Subcutaneous abdominal adipose tissue (tissue), 5 donors: ENCODE results near the gene ASIP.
"Not testable (repeated sequence)": the region's sequence is repeated elsewhere in the genome, so short reads cannot be mapped to it uniquely, and the experiment has no call there.

ENCODE experiments used
- H3K27ac ChIP-seq: one replicate; pipeline ENCODE4 v1.7.0; 2013; ENCODE audit warnings: low read depth, mild to moderate bottlenecking, inconsistent platforms, low read length, moderate library complexity
- H3K27me3 ChIP-seq, 5 donors: one replicate each; pipeline ENCODE4 v1.7.0; 2013; ENCODE audit warnings: low read length in 5 of 5, inconsistent platforms in 1 of 5; ENCODE audit not compliant: control insufficient read depth in 5 of 5, insufficient read depth in 4 of 5
- H3K36me3 ChIP-seq, 5 donors: one replicate each; pipeline ENCODE4 v1.7.0; 2013; ENCODE audit warnings: low read length in 5 of 5; ENCODE audit not compliant: control insufficient read depth in 5 of 5, insufficient read depth in 5 of 5
- H3K4me1 ChIP-seq, 5 donors: one replicate each; pipeline ENCODE4 v1.7.0; 2013; ENCODE audit warnings: low read length in 5 of 5, mild to moderate bottlenecking in 3 of 5, moderate library complexity in 1 of 5; ENCODE audit not compliant: control insufficient read depth in 5 of 5, insufficient read depth in 5 of 5
- H3K4me3 ChIP-seq, 5 donors: one replicate each; pipeline ENCODE4 v1.7.0; 2013; ENCODE audit warnings: low read length in 5 of 5, low read depth in 1 of 5
- H3K9ac ChIP-seq, 5 donors: one replicate each; pipeline ENCODE4 v1.7.0; 2013; ENCODE audit warnings: low read length in 5 of 5, mild to moderate bottlenecking in 4 of 5, moderate library complexity in 3 of 5
- H3K9me3 ChIP-seq, 5 donors: one replicate each; pipeline ENCODE4 v1.7.0; 2013; ENCODE audit warnings: low read length in 5 of 5; ENCODE audit not compliant: control insufficient read depth in 5 of 5
- donor health status: healthy.
- donor health status: healthy.
- donor health status: healthy.
- donor health status: healthy.
- donor health status: healthy.

Gene ASIP

DNA sequence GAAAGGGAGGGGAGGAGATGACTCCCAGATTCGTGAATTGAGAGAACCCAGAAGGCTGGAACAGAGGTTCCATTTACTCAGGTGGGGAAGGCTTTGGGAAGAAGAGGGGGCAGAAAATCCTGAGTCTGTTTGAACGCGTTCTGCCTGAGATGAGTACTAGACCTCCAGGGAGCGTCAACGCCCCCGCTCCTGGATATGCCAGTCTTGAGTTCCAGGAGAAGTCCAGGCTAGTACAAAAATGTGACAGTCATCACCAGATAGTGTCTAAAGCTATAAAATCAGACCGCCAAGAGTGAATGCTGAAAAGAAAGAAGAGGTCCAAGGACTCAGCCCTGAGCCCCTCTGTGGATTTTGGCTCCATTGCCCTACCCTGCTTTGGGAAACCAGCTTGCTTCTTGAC is 53.3 kb downstream of the ASIP start:
- peaks cover 0 to 54% (median 39%) of the 10 kb centered on the region in 5 donors for H3K36me3 ChIP-seq
- no peak overlapping the region for H3K27ac ChIP-seq

DNA sequence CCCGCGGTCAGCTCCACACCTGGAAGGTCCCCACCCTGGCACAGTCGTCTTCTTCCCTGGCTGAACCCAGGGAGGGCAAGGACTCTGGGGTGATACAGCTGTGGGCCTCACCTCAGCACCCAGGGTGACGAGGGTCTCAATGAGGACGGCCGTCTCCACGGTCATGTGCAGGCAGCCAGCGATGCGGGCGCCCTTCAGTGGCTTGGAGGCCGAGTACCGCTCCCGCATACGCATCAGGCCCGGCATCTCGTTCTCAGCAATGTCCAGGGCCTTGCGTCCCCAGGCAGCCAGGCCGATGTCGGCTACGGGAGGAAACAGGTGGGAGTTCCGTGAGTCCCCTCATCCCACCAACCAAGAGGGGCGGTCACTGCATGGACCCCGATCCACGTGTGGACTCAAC is 54.1 kb downstream of the ASIP start:
- no peaks in the 10 kb centered on the region for H3K27me3 ChIP-seq
- no peaks in the 10 kb centered on the region for H3K9me3 ChIP-seq
- peaks cover 0 to 47% (median 32%) of the 10 kb centered on the region in 5 donors for H3K36me3 ChIP-seq

More for the DNA sequence above, 53.3 kb downstream of the ASIP start:
- Histone ChIP-seq H3K4me3 (no peak overlapping the region), H3K27me3 (no peaks in the 10 kb centered on the region), H3K9ac (no peak overlapping the region), H3K4me1 (peaks cover 0 to 7% (median 3%) of the 10 kb centered on the region in 5 donors), H3K9me3 (no peaks in the 10 kb centered on the region)

DNA sequence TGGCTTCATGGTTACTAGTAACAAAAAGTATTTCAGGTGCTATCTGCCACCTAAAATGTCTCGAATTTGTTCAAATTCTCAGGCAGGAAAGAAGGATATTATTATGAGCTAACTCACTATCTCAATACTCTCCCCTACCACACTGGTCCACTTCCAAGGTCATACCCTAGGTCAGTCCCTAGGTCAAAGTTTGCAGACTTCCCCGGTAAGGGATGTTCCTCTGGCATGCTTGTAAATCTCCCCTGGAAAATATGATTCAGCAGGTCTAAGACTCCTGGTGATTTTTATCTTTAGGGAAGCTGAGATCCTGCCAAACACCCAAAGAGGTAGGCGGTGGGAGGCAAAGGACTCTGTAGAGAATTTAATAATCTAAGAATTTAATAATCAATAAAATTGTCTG is 55.2 kb downstream of the ASIP start:
- Histone ChIP-seq H3K27ac (no peak overlapping the region), H3K4me1 (peaks cover 0 to 17% (median 9%) of the 10 kb centered on the region in 5 donors), H3K9ac (no peak overlapping the region), H3K9me3 (no peaks in the 10 kb centered on the region), H3K4me3 (no peak overlapping the region), H3K27me3 (no peaks in the 10 kb centered on the region), H3K36me3 (peaks cover 0 to 35% (median 21%) of the 10 kb centered on the region in 5 donors)

More for the DNA sequence above, 54.1 kb downstream of the ASIP start:
- no peak overlapping the region for H3K27ac ChIP-seq
- H3K4me3 ChIP-seq, result no peak overlapping the region
- no peak overlapping the region for H3K9ac ChIP-seq
- peaks cover 0 to 7% (median 3%) of the 10 kb centered on the region in 5 donors for H3K4me1 ChIP-seq

DNA sequence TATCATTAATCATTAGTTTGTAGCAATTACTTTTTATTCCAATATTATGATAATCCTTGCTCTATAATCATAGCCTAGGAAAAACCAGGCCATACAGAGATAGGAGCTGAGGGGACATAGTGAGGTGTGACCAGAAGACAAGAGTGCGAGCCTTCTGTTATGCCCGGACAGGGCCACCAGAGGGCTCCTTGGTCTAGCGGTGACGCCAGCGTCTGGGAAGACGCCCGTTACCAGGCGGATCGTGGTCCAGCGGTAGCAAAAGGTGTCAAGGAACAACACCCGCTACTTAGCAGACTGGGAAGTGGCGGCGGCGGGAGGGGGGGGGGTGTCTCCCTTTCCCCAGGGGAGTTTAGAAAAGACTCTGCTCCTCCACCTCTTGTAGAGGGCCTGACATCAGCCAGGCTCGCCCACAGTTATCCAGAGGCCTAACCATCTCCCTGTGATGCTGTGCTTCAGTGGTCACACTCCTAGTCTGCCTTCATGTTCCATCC is 57.1 kb downstream of the ASIP start:
- H3K4me1 ChIP-seq, result peaks cover 5 to 30% (median 19%) of the 10 kb centered on the region in 5 donors
- not testable (repeated sequence) for H3K9me3 ChIP-seq

DNA sequence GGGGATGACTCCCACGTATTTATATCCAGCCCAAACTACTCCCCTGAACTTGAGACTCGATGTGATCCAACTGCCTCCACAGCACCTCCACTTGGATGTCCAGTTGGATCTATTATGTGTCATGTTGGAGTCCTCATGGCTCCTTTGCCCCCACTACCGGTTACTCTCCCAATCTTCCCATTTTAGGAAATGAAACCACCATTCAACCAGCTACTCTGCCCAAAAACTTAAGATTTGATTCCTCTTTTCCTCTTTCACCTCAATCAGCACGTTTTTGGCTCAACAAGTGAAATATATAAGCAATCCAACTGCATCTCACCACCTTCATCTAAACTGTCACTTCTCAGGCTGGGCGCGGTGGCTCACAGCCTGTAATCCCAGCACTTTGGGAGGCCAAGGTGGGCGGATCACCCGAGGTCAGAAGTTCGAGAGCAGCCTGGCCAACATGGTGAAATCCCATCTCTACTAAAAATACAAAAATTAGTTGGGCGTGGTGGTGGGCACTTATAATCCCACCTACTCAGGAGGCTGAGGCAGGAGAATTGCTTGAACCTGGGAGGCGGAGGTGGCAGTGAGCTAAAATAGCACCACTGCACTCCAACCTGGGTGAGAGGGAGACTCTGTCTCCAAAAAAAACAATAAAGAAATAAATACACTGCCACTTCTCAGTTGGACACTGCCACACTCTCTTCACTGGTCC is 58.5 kb downstream of the ASIP start:
- Histone ChIP-seq H3K4me1 (peaks cover 5 to 34% (median 22%) of the 10 kb centered on the region in 5 donors), H3K9me3 (no peaks in the 10 kb centered on the region), H3K9ac (no peak overlapping the region), H3K36me3 (peaks cover 0 to 8% (median 7%) of the 10 kb centered on the region in 5 donors), H3K27ac (no peak overlapping the region), H3K27me3 (no peaks in the 10 kb centered on the region), H3K4me3 (no peak overlapping the region)

More for the DNA sequence above, 57.1 kb downstream of the ASIP start:
- not testable (repeated sequence) for H3K27ac ChIP-seq, H3K27me3 ChIP-seq, H3K9ac ChIP-seq, H3K4me3 ChIP-seq
- H3K36me3 ChIP-seq, result peaks cover 0 to 21% (median 13%) of the 10 kb centered on the region in 5 donors

DNA sequence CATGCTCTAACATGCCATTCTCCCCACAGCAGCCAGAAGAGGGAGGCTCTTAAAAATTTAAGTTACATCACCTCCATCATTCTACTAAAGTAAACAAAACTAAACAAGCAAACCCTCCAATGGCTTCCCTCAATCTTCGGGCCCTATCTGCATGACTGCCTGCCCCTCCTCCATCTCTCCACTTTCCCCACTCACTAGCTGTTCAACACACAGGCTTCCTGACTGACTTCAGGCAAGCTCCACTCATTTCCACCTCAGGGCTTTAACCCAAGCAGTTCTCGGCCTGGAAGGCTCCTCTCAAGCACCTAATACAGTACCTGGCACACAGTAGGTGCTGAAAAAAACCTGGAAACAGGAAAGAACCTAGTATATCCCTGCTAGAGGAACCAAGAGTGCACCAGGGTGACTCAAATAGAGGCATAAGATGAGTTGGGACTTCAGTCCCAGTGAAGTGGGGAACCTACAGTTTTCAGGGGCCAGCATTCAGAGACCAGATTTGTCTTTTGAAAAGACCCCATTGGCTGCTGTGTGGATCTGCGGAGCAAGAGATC is 59.1 kb downstream of the ASIP start:
- Histone ChIP-seq H3K4me1 (peaks cover 5 to 34% (median 22%) of the 10 kb centered on the region in 5 donors), H3K27ac (no peak overlapping the region), H3K4me3 (no peak overlapping the region), H3K27me3 (no peaks in the 10 kb centered on the region), H3K36me3 (peaks cover 0 to 2% (median under 1%) of the 10 kb centered on the region in 5 donors), H3K9me3 (no peaks in the 10 kb centered on the region), H3K9ac (no peak overlapping the region)

DNA sequence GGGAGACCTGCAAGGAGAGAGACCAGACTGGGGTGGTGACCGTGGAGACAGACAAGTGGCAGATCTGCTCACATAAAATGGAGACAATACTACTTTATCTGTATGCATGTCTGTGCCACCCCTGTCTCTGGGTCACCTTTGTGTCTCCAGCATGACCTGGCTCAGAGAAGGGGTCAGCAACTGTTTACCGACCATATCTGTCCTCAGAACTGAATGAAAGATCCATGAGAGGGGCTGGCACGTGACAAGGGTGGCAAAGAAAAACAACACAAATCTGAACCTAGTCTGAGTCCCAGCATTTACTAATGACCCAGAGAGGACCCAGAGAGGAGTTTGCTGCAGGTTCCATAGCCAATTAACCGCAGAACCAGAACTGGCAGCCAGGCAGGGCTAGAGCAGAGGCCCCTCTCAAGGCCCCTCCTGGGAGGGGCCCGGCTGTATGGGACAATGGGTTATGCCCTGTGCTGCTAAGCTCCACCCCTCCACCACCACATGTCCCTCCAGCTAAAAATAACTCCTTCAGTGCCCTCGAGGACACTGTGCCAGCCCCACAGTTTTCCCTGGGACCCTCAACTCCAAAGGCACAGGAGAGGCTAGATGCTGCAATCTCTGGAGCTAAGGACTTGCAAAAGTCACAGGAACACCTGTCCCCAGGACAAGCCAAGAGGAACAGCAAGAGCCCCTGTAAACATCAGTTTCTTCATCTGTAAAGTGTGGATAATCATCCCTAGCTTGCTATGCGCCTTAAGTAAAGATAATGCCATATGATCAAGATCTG is 59.8 kb downstream of the ASIP start:
- peak overlapping the region in 1 of 5 donors; percentile 20 for H3K9ac ChIP-seq
- H3K27ac ChIP-seq, result no peak overlapping the region
- H3K9me3 ChIP-seq, result no peaks in the 10 kb centered on the region
- peaks cover 5 to 34% (median 22%) of the 10 kb centered on the region in 5 donors for H3K4me1 ChIP-seq
- no peak overlapping the region for H3K4me3 ChIP-seq
- no peaks in the 10 kb centered on the region for H3K27me3 ChIP-seq
- no peaks in the 10 kb centered on the region for H3K36me3 ChIP-seq

DNA sequence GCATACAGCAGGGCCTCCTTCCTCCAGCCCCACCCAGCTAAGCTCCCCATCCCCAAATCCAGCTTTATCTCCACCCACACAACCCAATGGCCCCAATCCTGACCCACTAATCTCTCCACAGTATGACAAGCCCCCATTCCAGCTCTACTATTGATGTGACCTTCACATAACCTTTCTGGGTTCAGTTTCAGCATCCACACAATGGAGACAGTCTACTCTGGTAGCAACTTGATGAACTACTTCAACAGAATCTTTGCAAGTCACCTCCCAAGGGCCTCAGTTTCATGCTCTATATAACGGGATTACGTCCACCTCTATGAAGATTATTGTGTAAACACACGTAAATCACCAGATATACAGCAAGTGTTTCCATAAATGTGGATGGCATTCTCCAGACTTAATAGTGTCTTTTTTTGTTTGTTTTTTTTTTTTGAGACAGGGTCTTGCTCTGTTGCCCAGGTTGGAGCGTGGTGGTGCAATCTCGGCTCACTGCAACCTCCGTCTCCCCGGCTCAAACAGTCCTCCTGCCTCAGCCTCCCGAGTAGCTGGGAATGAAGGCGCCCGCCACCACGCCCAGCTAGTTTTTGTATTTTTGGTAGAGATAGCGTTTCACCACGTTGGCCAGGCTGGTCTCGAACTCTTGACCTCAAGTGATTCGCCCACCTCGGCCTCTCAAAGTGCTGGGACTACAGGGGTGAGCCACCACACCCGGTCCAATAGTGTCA is 60.5 kb downstream of the ASIP start:
- Histone ChIP-seq H3K27ac (no peak overlapping the region), H3K36me3 (no peaks in the 10 kb centered on the region), H3K27me3 (no peaks in the 10 kb centered on the region), H3K9me3 (no peaks in the 10 kb centered on the region), H3K4me3 (peak overlapping the region; percentile 67 to 89 (median 81)), H3K4me1 (peaks cover 5 to 34% (median 22%) of the 10 kb centered on the region in 5 donors), H3K9ac (peak overlapping the region in 2 of 5 donors; percentile 20 to 93)

DNA sequence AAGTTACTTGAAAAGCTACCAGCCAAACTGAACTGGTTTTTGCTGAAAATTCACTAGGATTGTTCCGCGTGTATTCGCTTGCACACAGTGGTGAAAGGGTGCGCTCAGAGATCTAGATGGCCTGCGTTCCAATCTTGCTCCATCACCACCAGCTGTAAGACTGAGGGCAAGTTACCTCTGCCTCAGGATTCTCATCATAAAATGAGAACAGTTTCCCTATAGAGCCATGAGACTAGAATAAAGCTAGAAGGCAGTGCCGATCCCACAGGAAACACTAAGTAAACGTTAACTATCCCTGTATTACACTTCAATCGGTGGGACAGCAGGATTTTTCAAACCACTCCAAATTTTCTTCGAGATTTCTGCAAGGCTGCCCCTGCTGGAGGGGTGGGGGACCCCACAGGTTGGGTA is 61.1 kb downstream of the ASIP start:
- Histone ChIP-seq H3K4me3 (peak overlapping the region; percentile 67 to 89 (median 81)), H3K27ac (peak overlapping the region; percentile 86), H3K4me1 (peaks cover 5 to 34% (median 22%) of the 10 kb centered on the region in 5 donors), H3K27me3 (no peaks in the 10 kb centered on the region), H3K9ac (peak overlapping the region; percentile 84 to 97 (median 91)), H3K36me3 (no peaks in the 10 kb centered on the region), H3K9me3 (no peaks in the 10 kb centered on the region)
